HepG2 (cell line): ENCODE data around the gene N4BP2L1. TPM values are rescaled to one million over a fixed set of nuclear protein-coding genes. Genes with fewer than 3 reads are reported as not detected.

ENCODE experiments used
- ATAC-seq: fragments of 200-7000 bp; cut with Tn5 transposase; 3 replicates; pipeline ENCODE4 v1.9.1; 2020; ENCODE audit warnings: mild to moderate bottlenecking, moderate library complexity
- BruUV-seq: library from RNA; stranded (reverse); fragments of 400-500 nt; replicated peaks from 2 replicates; lab custom pipeline; 2021; lab: Mats Ljungman, UMichigan
- CTCF ChIA-PET: fragments of 300-600 bp; formaldehyde crosslinking; extraction: SDS; loops from one replicate; lab custom pipeline; 2021; ENCODE audit warnings: low total read pairs, inconsistent platforms, low intra/inter-chr PET ratio; lab: Yijun Ruan, JAX
- POLR2A ChIA-PET: fragments of 350-600 bp; sonication (Branson Sonifier 250); formaldehyde crosslinking; loops from one replicate; lab custom pipeline; 2020; ENCODE audit warnings: antibody characterized with exemption, inconsistent platforms; lab: Yijun Ruan, JAX
- DNase-seq: peaks from one replicate; pipeline ENCODE4 v3.0.0-alpha.2; 2015; ENCODE audit warnings: low spot score
- FAIRE-seq: peaks from 3 replicates; lab custom pipeline; 2011; peaks lifted over from hg19 to GRCh38; lab: Jason Lieb, UNC
- H2AFZ ChIP-seq: one replicate; pipeline ENCODE4 v1.6.1; 2011; ENCODE audit warnings: low read length, inconsistent platforms
- H3K27ac ChIP-seq: fragments of 300-600 bp; 3 replicates; pipeline ENCODE4 v1.8.0; 2011; ENCODE audit warnings: mixed run types, mild to moderate bottlenecking, mixed read lengths, low read length, inconsistent platforms; ENCODE audit not compliant: insufficient read depth; ENCODE audit errors: extremely low read length
- H3K27me3 ChIP-seq, 2 experiments: fragments of 200-600 bp in 1 of 2; 2 replicates in 1 of 2; 3 replicates in 1 of 2; pipeline versions ENCODE4 v1.6.0 to v1.8.0; 2011; ENCODE audit warnings: low read length in 2 of 2, mild to moderate bottlenecking in 2 of 2, moderate library complexity in 2 of 2, inconsistent platforms in 1 of 2; ENCODE audit not compliant: insufficient read depth in 2 of 2, control insufficient read depth in 1 of 2
- H3K36me3 ChIP-seq, 2 experiments: fragments of 200-600 bp in 1 of 2; replicated peaks in 1 of 2; 2 replicates in 1 of 2; 3 replicates in 1 of 2; pipeline versions ENCODE4 v1.5.1 to v1.8.0; 2011; ENCODE audit warnings: low read length in 2 of 2, inconsistent platforms in 1 of 2; ENCODE audit not compliant: insufficient read depth in 2 of 2, control insufficient read depth in 1 of 2
- H3K4me1 ChIP-seq: 2 replicates; pipeline ENCODE4 v1.5.1; 2012; ENCODE audit warnings: low read length, inconsistent platforms; ENCODE audit not compliant: insufficient read depth
- H3K4me2 ChIP-seq: 2 replicates; pipeline ENCODE4 v1.6.0; 2011; ENCODE audit warnings: low read depth, low read length, inconsistent platforms
- H3K4me3 ChIP-seq, 3 experiments: fragments of 200-600 bp in 1 of 3; sonication (generic), shearing (Covaris generic) in 1 of 3; replicated peaks in 1 of 3; 2 replicates each; pipeline ENCODE4 v1.5.1; 2011 to 2016; ENCODE audit warnings: low read length in 3 of 3, inconsistent platforms in 2 of 3, low read depth in 2 of 3, mild to moderate bottlenecking in 2 of 3, control low read depth in 1 of 3, mixed read lengths in 1 of 3; ENCODE audit not compliant: insufficient read depth in 1 of 3
- H3K79me2 ChIP-seq: one replicate; pipeline ENCODE4 v1.6.1; 2011; ENCODE audit warnings: low read length, inconsistent platforms; ENCODE audit not compliant: insufficient read depth
- H3K9ac ChIP-seq: 2 replicates; pipeline ENCODE4 v1.6.0; 2011; ENCODE audit warnings: mild to moderate bottlenecking, low read depth, low read length, inconsistent platforms; ENCODE audit not compliant: insufficient read depth
- H3K9me3 ChIP-seq: 2 replicates; pipeline ENCODE4 v1.5.1; 2012; ENCODE audit warnings: mild to moderate bottlenecking, low read length
- H4K20me1 ChIP-seq: 2 replicates; pipeline ENCODE4 v1.6.0; 2011; ENCODE audit warnings: inconsistent platforms, mild to moderate bottlenecking, low read length, moderate library complexity; ENCODE audit not compliant: insufficient read depth
- DPF2 ChIP-seq: sonication (generic); formaldehyde crosslinking; IDR thresholded peaks from 2 replicates; pipeline ENCODE4 v1.4.0; 2020; ENCODE audit warnings: mild to moderate bottlenecking, low read depth, missing genetic modification reagents, borderline replicate concordance
- MAFF ChIP-seq: IDR thresholded peaks from 2 replicates; pipeline ENCODE4 v1.6.1; 2011; ENCODE audit warnings: low read depth, low read length, improper control_type of control experiment
- MAFK ChIP-seq, 2 experiments: IDR thresholded peaks in 1 of 2; conservative IDR thresholded peaks in 1 of 2; 2 replicates each; pipeline ENCODE4 v1.6.1; 2011; ENCODE audit warnings: improper control_type of control experiment in 2 of 2, low read length in 2 of 2
- MXI1 ChIP-seq: IDR thresholded peaks from 3 replicates; pipeline ENCODE4 v1.6.1; 2012; ENCODE audit warnings: low read depth, low read length, inconsistent platforms, borderline replicate concordance
- SOX13 ChIP-seq, 3 experiments: fragments of 450-650 bp in 1 of 3; sonication (generic) in 1 of 3; formaldehyde crosslinking in 1 of 3; IDR thresholded peaks in 2 of 3; conservative IDR thresholded peaks in 1 of 3; 2 replicates each; pipeline versions ENCODE4 v1.5.0 to v1.6.1; 2016 to 2020; ENCODE audit warnings: antibody characterized with exemption in 1 of 3, mild to moderate bottlenecking in 1 of 3, missing compliant biosample characterization in 1 of 3, missing genetic modification reagents in 1 of 3, moderate library complexity in 1 of 3
- ZKSCAN5 ChIP-seq: sonication (generic); formaldehyde crosslinking; IDR thresholded peaks from 2 replicates; pipeline ENCODE4 v1.5.1; 2020; ENCODE audit warnings: mild to moderate bottlenecking, missing genetic modification reagents
- ZNF629 ChIP-seq: sonication (generic); formaldehyde crosslinking; conservative IDR thresholded peaks from 2 replicates; pipeline ENCODE4 v1.5.0; 2020; ENCODE audit warnings: missing genetic modification reagents
- ZNF672 ChIP-seq: sonication (generic); formaldehyde crosslinking; IDR thresholded peaks from 2 replicates; pipeline ENCODE4 v1.8.1; 2022; ENCODE audit warnings: missing genetic modification reagents
- ZSCAN31 ChIP-seq: sonication (generic); formaldehyde crosslinking; IDR thresholded peaks from 2 replicates; pipeline ENCODE4 v1.5.0; 2020; ENCODE audit warnings: low read depth, mild to moderate bottlenecking, missing genetic modification reagents
- WGBS: methylation state at CpG from one replicate; pipeline ENCODE4 v1.1.6; 2017; ENCODE audit warnings: low lambda C conversion rate; 5-methylcytosine and 5-hydroxymethylcytosine counted together
- in situ Hi-C: cut with HindIII; loops from 2 replicates; pipeline ENCODE4 v1.10.0; 2017; ENCODE audit warnings: low pct_unique_long_range_greater_than_20kb; ENCODE audit not compliant: extremely low pct_ligation_motif_present
- intact Hi-C: fragments of 100-400 bp; cut with micrococcal nuclease; formaldehyde crosslinking; loops from one replicate; pipeline ENCODE4 v1.10.0; 2022; ENCODE audit not compliant: unreplicated experiment
- polyA plus RNA-seq, 8 experiments: library from polyadenylated mRNA; depleted of rRNA in 3 of 8; stranded (reverse) in 7 of 8; unstranded in 1 of 8; fragments of >200 nt; fragmentation: Illumina TruSeq in 4 of 8; extraction: Trizol in 4 of 8; gene quantifications; 2 replicates each; pipeline versions ENCODE4 v1.2.1 to v1.2.3, GENCODE V29; 2011 to 2016; ENCODE audit warnings: low read depth in 4 of 8, missing spikeins in 1 of 8, mixed read lengths in 1 of 8; ENCODE audit not compliant: insufficient read depth in 1 of 8
- total RNA-seq, 5 experiments: library from RNA; depleted of rRNA; stranded (reverse); fragments of >200 nt; fragmentation: Illumina TruSeq; extraction: Trizol; gene quantifications; 2 replicates each; pipeline ENCODE4 v1.2.3, GENCODE V29; 2016; ENCODE audit warnings: low read depth in 1 of 5

N4BP2L1 gene
- total and polyA plus RNA-seq, 2 of the 13 experiments (the other 11 are each of a cell fraction or from before 2014, with no cell fraction given): 13.2 to 34.5 TPM

- H2AFZ ChIP-seq: no peak overlapping the region
- no peak overlapping the region for H3K27ac ChIP-seq
- H3K4me3 ChIP-seq: no peak overlapping the region
- DNase-seq: no peak
- ChIA-PET POLR2A (no interaction called here), CTCF (no interaction called here)
- in situ Hi-C loops (no loop called here), intact Hi-C loops (no loop called here)
- no peaks in the 10 kb centered on the region for H3K79me2 ChIP-seq
- WGBS: 93% methylated on average over 3 of the region's 3 CpGs
- ATAC-seq: no peak
- no peaks in the 10 kb centered on the region for H4K20me1 ChIP-seq
- BruUV-seq: no TSS peak
- H3K4me1 ChIP-seq: no peaks in the 10 kb centered on the region
- H3K9me3 ChIP-seq: no peaks in the 10 kb centered on the region
- H3K27me3 ChIP-seq: no peaks in the 10 kb centered on the region
- no peak overlapping the region for H3K4me2 ChIP-seq
- TF ChIP-seq MAFF (peak; percentile 70), ZNF672 (no peak), DPF2 (CRISPR knock-in tag) (no peak), MXI1 (no peak), MAFK (conservative IDR thresholded peaks at IDR 0.05 in 1 of 2, IDR thresholded peaks at IDR 0.05 in 1 of 2; ENCODE audit: low read length in 2 of 2) (peak; percentile 72 to 82)
- FAIRE-seq: no peak
- no peaks in the 10 kb centered on the region for H3K36me3 ChIP-seq
- H3K9ac ChIP-seq: no peak overlapping the region
Measured at GRCh38 chr13:32472194-32472621, 44.3 kb upstream of the N4BP2L1 start.

GRCh38 chr13:32471187-32471922 is 43.4 kb upstream of the N4BP2L1 start:
- DNase-seq (no peak), FAIRE-seq (no peak), ATAC-seq (no peak)
- Histone ChIP-seq H3K4me3 (no peak overlapping the region), H3K4me1 (no peaks in the 10 kb centered on the region), H3K27me3 (no peaks in the 10 kb centered on the region), H2AFZ (no peak overlapping the region), H3K79me2 (no peaks in the 10 kb centered on the region), H3K9me3 (no peaks in the 10 kb centered on the region), H4K20me1 (no peaks in the 10 kb centered on the region), H3K36me3 (no peaks in the 10 kb centered on the region), H3K9ac (no peak overlapping the region), H3K4me2 (no peak overlapping the region), H3K27ac (no peak overlapping the region)
- ChIA-PET POLR2A (no interaction called here), CTCF (no interaction called here)
- no TSS peak for BruUV-seq
- in situ Hi-C loops: no loop called here
- 76% methylated on average over 10 of the region's 12 CpGs for WGBS
- intact Hi-C loops: no loop called here
- no peak for TF ChIP-seq ZKSCAN5 (CRISPR knock-in tag)
- 0 out of 2 replicates have a peak, but pooled peaks have one; percentile 23 for TF ChIP-seq ZNF629 (CRISPR knock-in tag)
- no peak for TF ChIP-seq SOX13 (IDR thresholded peaks at IDR 0.05)
- 0 out of 4 replicates have a peak, but pooled peaks of 1 of the 2 experiments have one; percentile 7 for TF ChIP-seq SOX13 (CRISPR knock-in tag; conservative IDR thresholded peaks at IDR 0.05 in 1 of 2, IDR thresholded peaks at IDR 0.05 in 1 of 2)
- peak; percentile 100 for TF ChIP-seq ZSCAN31
